ENCODE data around the gene DYNC1LI2. TPM values are rescaled to one million over a fixed set of nuclear protein-coding genes. Genes with fewer than 3 reads are reported as not detected.

Gene DYNC1LI2
- total and polyA plus RNA-seq, 10 of the 15 experiments (the other 5 are each of a cell fraction or from before 2014, with no cell fraction given): 6.0 to 46.5 (median 33.7) TPM

- CTCF ChIA-PET: interaction anchor here (0.9 kb wide), 1 partner anchor 22 kb away, joined by 4 read pairs; no protein-coding TSS in a partner anchor
- no peaks in the 10 kb centered on the region for H3K4me1 ChIP-seq (ENCODE audit: control insufficient read depth, insufficient read depth, low read length)
- POLR2A ChIA-PET: interaction anchor here (0.7 kb wide), 1 partner anchor 154 kb away, joined by 4 read pairs; no protein-coding TSS in a partner anchor
- in situ Hi-C loops (cut with MboI): no loop called here
- WGBS (ENCODE audit: insufficient coverage, insufficient replicate concordance, low lambda C conversion rate, missing lambda C conversion rate): 64% methylated on average over 6 of the region's 6 CpGs
- no peaks in the 10 kb centered on the region for H3K27me3 ChIP-seq (replicated peaks in 1 of 2; ENCODE audit: control insufficient read depth in 2 of 2, insufficient read depth in 2 of 2, low read length in 1 of 2)
- no peaks in the 10 kb centered on the region; the same call in 2 of the 3 replicates for H3K9me3 ChIP-seq (replicated peaks; ENCODE audit: control insufficient read depth, insufficient read depth, low read length)
- DNase-seq (ENCODE audit: low read depth, low spot score) (no peak), FAIRE-seq (no peak), ATAC-seq (no peak)
- H2AFZ ChIP-seq (ENCODE audit: control insufficient read depth, low read depth, low read length): no peak overlapping the region
- BruUV-seq (replicated peaks): no TSS peak
- H3K27ac ChIP-seq (ENCODE audit: control insufficient read depth, insufficient read depth): no peak overlapping the region
- SMC1A ChIA-PET (ENCODE audit: uncharacterized antibody, unreplicated experiment): no interaction called here
- H3K4me2 ChIP-seq (ENCODE audit: control insufficient read depth, insufficient read depth): no peak overlapping the region
- no peaks in the 10 kb centered on the region; a peak in 1 of 4 replicates for H3K36me3 ChIP-seq (ENCODE audit: control insufficient read depth in 2 of 2, insufficient read depth in 2 of 2, low read length in 1 of 2)
- no peak overlapping the region for H3K9ac ChIP-seq (ENCODE audit: control insufficient read depth, insufficient read depth, low read length)
- 0 out of 2 replicates have a peak, but pooled peaks cover 2% of the 10 kb centered on the region for H4K20me1 ChIP-seq (ENCODE audit: control insufficient read depth, insufficient read depth)
- RAD21 ChIA-PET (ENCODE audit: unreplicated experiment): no interaction called here
- H3K79me2 ChIP-seq (ENCODE audit: control insufficient read depth, insufficient read depth, low read length): no peaks in the 10 kb centered on the region
- intact Hi-C loops (cut with micrococcal nuclease; ENCODE audit: unreplicated experiment): no loop called here
- TF ChIP-seq SPI1 (IDR thresholded peaks at IDR 0.05; ENCODE audit: borderline replicate concordance, insufficient read depth, low read depth, low read length): no peak
- TF ChIP-seq CBX5 (IDR thresholded peaks at IDR 0.05; ENCODE audit: low read depth): no peak
- TF ChIP-seq MTA3 (IDR thresholded peaks at IDR 0.05; ENCODE audit: borderline replicate concordance, low read length): no peak
- no peak for TF ChIP-seq NBN (IDR thresholded peaks at IDR 0.05)
- no peak for TF ChIP-seq HDAC2 (IDR thresholded peaks at IDR 0.05)
- TF ChIP-seq ZSCAN29 (IDR thresholded peaks at IDR 0.05): no peak
- no peak for TF ChIP-seq STAT1 (conservative IDR thresholded peaks at IDR 0.05)
- TF ChIP-seq STAT3 (IDR thresholded peaks at IDR 0.05; ENCODE audit: low read depth, low read length): no peak
- TF ChIP-seq RUNX3 (IDR thresholded peaks at IDR 0.05; ENCODE audit: low read length): no peak
- no peak for TF ChIP-seq ZZZ3 (IDR thresholded peaks at IDR 0.05; ENCODE audit: control insufficient read depth, insufficient read length, low read depth)
- TF ChIP-seq JUND (IDR thresholded peaks at IDR 0.05; ENCODE audit: low read depth, low read length): no peak
- TF ChIP-seq GATAD2B (conservative IDR thresholded peaks at IDR 0.05; ENCODE audit: low read depth): no peak
- no peak overlapping the region for H3K4me3 ChIP-seq
Observed at GRCh38 chr16:66714062-66714461, 37.3 kb downstream of the DYNC1LI2 start.
